Ramos (cell line): Measurements from ENCODE around the gene KIF5C.
"Not testable (repeated sequence)": the region's sequence is repeated elsewhere in the genome, so short reads cannot be mapped to it uniquely, and the experiment has no call there.

Experiments used
- in situ Hi-C: fragments of 300-500 bp; cut with MboI; formaldehyde crosslinking; loops from one replicate; pipeline ENCODE4 v1.14.3; 2022; ENCODE audit warnings: low sequenced_read_pairs; ENCODE audit not compliant: unreplicated experiment

The KIF5C gene

GRCh38 chr2:148957023-148957422, 82.0 kb downstream of the KIF5C start:
- in situ Hi-C loops = no loop called here

- in situ Hi-C loops = no loop called here
Observed at GRCh38 chr2:148959745-148960144, 84.7 kb downstream of the KIF5C start.

- in situ Hi-C loops = no loop called here
Observed at GRCh38 chr2:148960483-148960882, 85.5 kb downstream of the KIF5C start.

- in situ Hi-C loops = no loop called here
Observed at GRCh38 chr2:148963461-148963860, 88.4 kb downstream of the KIF5C start.

DNA sequence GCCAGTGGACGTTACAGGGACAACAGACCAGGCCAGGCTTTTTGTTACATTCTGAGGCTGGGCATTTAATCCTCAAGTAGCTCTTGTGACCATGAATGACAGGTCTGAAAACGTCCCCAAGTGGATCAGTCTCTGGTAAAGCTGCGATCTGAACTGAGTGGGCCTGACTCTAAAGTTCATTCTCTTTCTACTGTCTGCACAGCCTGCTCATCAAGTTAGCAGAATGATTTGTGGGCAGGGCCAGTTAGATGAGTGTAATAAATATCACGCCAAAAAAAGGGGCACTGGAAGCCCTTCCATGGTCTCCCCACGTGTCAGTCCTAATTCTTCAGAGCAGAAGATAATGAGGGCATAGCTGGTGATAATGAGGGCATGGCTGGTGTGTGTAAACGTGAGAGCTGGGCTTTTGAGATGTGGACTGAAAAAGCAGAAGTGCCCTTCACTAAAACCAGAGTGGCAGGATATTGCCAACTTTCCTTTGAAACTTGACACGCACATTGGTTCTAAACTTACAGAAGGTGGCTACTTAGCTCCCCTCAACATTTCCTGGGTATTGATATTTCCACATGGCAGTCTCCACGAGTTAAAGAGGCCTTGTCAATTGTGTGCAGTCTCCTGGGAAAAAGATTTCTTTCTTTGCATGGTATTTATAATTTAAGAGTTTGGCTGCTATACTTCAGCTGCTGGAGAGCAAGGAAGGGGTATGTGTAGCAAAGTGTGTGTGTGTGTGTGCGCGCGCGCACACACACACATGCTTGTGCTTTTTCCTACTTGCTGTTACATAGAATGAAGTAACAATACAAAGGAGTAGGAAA, 90.8 kb downstream of the KIF5C start:
- in situ Hi-C loops = no loop called here

- in situ Hi-C loops = no loop called here
Observed at GRCh38 chr2:148966438-148966758, 91.4 kb downstream of the KIF5C start.

DNA sequence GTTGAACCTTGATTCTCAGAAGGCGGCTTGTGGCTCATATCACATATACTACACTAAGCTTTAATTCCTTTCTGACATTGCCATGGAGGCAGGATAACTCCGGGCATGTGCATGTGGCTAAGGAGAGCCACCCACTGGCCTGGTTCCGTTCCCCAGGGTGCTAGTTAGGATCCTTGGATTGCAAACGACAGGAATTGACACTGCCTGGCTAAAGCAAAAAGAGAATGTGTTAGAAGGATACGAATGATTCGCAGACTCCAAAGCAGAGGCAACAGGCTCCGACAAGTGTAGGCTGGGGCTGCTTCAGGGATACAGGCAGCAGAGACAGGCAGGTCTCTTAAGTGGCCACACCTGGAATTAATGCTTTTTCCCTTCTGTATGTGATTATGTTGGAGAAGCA, 92.0 kb downstream of the KIF5C start:
- in situ Hi-C loops = no loop called here

- in situ Hi-C loops = no loop called here
Observed at GRCh38 chr2:148967578-148967977, 92.6 kb downstream of the KIF5C start.

DNA sequence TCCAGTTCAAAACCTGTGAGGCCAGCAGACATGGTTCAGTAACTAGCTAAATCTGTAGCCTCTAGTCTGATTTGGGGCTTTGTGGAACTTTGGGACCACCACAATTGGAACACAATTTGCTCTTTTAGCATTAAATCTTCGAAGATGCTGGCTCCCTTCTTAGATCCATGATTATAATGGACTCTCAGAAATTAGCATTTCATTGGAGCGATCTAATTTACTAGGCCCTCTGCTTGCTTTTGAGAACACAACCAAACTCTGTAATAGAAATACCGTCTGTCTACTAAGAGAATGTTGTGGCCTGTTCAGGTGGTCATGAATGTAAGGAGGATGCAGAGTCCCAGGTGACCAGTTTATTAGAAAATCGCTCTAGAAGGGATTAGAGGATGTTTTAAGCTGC, 93.3 kb downstream of the KIF5C start:
- in situ Hi-C loops = no loop called here

- in situ Hi-C loops = no loop called here
Observed at GRCh38 chr2:148968776-148969319, 93.8 kb downstream of the KIF5C start.

- in situ Hi-C loops = no loop called here
Observed at GRCh38 chr2:148969659-148970061, 94.6 kb downstream of the KIF5C start.

DNA sequence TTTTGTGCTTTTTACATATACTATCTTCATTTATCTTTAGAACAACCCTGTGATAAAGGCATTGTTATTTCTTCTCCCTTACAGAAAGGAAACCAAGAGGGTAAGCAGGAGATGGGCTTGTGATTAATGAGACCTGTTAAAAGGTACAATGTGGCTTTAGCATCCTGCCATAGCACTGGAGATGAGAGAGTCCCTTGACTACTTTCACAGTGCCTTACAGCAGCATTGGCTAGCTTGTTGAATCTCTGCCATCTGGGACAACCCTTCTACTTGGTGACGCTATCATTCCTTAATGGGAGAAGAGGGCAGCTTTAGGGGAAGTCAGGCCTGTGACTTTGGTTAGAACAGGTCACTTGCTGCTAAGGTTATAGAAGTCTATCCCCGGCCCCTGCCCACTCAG, 95.4 kb downstream of the KIF5C start:
- in situ Hi-C loops = no loop called here

- in situ Hi-C loops = no loop called here
Observed at GRCh38 chr2:148971547-148971946, 96.5 kb downstream of the KIF5C start.

GRCh38 chr2:148974095-148974494, 99.1 kb downstream of the KIF5C start:
- in situ Hi-C loops = no loop called here

GRCh38 chr2:148978026-148978685, 103.1 kb downstream of the KIF5C start:
- in situ Hi-C loops = no loop called here

- in situ Hi-C loops = no loop called here
Observed at GRCh38 chr2:148978706-148979105, 103.7 kb downstream of the KIF5C start.

GRCh38 chr2:148979164-148979918, 104.3 kb downstream of the KIF5C start:
- in situ Hi-C loops = no loop called here

DNA sequence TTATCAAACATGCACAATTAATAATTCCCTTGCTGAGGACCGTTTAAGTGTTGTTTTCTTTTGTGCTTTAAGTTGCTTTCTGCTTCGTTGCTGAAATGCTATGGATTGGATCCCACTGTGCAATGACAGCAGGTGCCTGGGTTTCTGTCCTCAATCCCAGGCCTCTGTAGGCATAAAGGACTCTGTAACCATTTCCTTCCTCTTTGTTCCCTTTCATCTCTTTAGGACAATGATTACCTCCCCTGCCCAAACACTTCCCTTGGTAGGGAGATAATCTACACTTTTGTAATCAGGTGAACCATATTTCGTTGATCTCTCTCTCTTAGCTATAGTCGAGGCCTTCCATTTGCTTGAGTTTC, 104.9 kb downstream of the KIF5C start:
- in situ Hi-C loops = no loop called here

DNA sequence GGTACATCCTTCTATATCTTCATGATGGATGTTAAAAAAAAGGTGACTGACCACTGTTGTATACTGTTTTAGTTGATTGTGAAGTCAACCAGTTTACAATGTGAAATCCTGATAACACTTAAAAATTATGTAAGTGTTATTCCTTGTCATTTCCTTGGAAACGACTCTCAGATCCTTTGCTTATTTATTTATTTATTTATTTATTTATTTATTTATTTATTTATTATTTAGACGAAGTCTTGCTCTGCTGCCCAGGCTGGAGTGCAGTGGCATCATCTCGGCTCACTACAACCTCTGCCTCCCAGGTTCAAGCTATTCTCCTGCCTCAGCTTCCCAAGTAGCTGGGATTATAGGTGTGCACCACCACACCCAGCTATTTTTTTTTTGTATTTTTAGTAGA, 105.5 kb downstream of the KIF5C start:
- in situ Hi-C loops = not testable (repeated sequence)

DNA sequence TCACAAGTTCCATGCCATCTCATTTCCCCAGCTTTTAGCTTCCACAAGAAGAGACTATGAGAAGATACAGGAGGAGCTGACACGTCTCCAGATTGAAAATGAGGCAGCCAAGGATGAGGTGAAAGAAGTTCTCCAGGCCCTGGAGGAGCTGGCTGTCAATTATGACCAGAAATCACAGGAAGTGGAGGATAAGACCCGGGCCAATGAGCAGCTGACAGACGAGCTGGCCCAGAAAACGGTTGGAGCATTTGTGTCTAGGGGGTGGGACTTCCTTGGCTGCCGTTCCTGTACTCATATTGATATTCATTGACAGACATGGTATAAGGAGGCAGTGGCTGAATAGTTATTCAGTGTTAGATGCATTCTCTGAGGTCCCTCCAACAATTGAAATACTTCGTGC, 106.3 kb downstream of the KIF5C start:
- in situ Hi-C loops = no loop called here

DNA sequence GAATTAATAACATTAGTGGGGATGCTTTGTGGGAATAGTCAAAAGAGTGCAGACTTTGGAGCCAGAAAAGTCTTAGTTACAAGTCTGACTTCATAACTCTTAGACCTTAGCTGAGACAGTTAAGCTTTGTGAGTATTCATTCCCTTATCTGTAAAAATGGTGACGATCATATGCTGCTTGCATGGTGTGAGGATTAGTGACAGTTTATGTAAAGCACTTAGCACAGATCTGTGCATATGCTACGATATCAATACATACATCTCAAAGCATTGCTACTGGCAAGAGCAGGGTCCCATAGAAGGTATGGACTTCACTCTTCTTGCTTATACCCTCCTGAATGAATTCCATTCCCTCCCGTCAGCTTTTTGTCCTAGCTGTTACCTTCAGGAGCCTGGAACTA, 106.8 kb downstream of the KIF5C start:
- in situ Hi-C loops = no loop called here
